CD4-positive, CD25-positive, alpha-beta regulatory T cell (primary cell): ENCODE measurements around the gene CCT3. TPM values are rescaled to one million over a fixed set of nuclear protein-coding genes. Genes with fewer than 3 reads are reported as not detected.
"Not testable (repeated sequence)": the region's sequence is repeated elsewhere in the genome, so short reads cannot be mapped to it uniquely, and the experiment has no call there.

Experiments used
- ATAC-seq, 2 donors: fragments of 150-1000 bp; cut with Tn5 transposase; one replicate each; pipeline ENCODE4 v1.10.0; 2021; ENCODE audit warnings: low read depth in 2 of 2, moderate number of reproducible peaks in 2 of 2, moderate library complexity in 1 of 2
- DNase-seq, 3 donors: peaks; one replicate each; pipeline versions ENCODE4 v3.0.0 to v3.0.0-alpha.2; 2012 to 2022; ENCODE audit warnings: mixed read lengths in 1 of 3
- H3K27ac ChIP-seq: one replicate; pipeline ENCODE4 v1.7.0; 2013; ENCODE audit warnings: mild to moderate bottlenecking, low read length; ENCODE audit not compliant: insufficient read depth, poor library complexity, severe bottlenecking
- H3K27me3 ChIP-seq: one replicate; pipeline ENCODE4 v1.7.0; 2013; ENCODE audit warnings: low read length; ENCODE audit not compliant: control insufficient read depth, insufficient read depth
- H3K36me3 ChIP-seq: one replicate; pipeline ENCODE4 v1.7.0; 2013; ENCODE audit warnings: mild to moderate bottlenecking, low read length, moderate library complexity; ENCODE audit not compliant: control insufficient read depth, insufficient read depth
- H3K4me1 ChIP-seq: 2 replicates; pipeline ENCODE4 v1.7.0; 2013; ENCODE audit warnings: mild to moderate bottlenecking, low read length; ENCODE audit not compliant: insufficient read depth, control insufficient read depth, poor library complexity, severe bottlenecking
- H3K4me3 ChIP-seq: one replicate; pipeline ENCODE4 v1.7.0; 2013; ENCODE audit warnings: low read depth, mild to moderate bottlenecking, low read length, moderate library complexity
- H3K9me3 ChIP-seq, 2 experiments: 1 replicate in 1 of 2; 2 replicates in 1 of 2; pipeline ENCODE4 v1.7.0; 2013; ENCODE audit warnings: low read length in 2 of 2, mild to moderate bottlenecking in 1 of 2, moderate library complexity in 1 of 2; ENCODE audit not compliant: control insufficient read depth in 2 of 2
- H3K27ac Mint-ChIP-seq, 3 donors: one replicate each; pipeline ENCODE4 v1.8.0; 2020 to 2022; ENCODE audit warnings: mild to moderate bottlenecking in 3 of 3, mixed read lengths in 3 of 3, moderate library complexity in 2 of 3
- H3K27me3 Mint-ChIP-seq: one replicate; pipeline ENCODE4 v1.8.0; 2022; ENCODE audit warnings: mild to moderate bottlenecking, mixed read lengths
- H3K36me3 Mint-ChIP-seq: one replicate; pipeline ENCODE4 v1.8.0; 2020; ENCODE audit warnings: mixed read lengths
- H3K4me1 Mint-ChIP-seq, 4 donors: one replicate each; pipeline ENCODE4 v1.8.0; 2020 to 2022; ENCODE audit warnings: mixed read lengths in 4 of 4, mild to moderate bottlenecking in 1 of 4
- H3K4me3 Mint-ChIP-seq, 4 donors: one replicate each; pipeline ENCODE4 v1.8.0; 2020 to 2022; ENCODE audit warnings: mild to moderate bottlenecking in 4 of 4, mixed read lengths in 4 of 4, moderate library complexity in 3 of 4
- H3K9me3 Mint-ChIP-seq, 7 donors: one replicate each; pipeline ENCODE4 v1.8.0; 2020 to 2022; ENCODE audit warnings: mixed read lengths in 7 of 7, mild to moderate bottlenecking in 3 of 7, moderate library complexity in 2 of 7
- polyA plus RNA-seq, 4 donors: library from polyadenylated mRNA; unstranded; fragments of 300-500 nt; fragmentation: Illumina TruSeq; gene quantifications; one replicate each; pipeline ENCODE4 v1.2.3, GENCODE V29; 2021
- total RNA-seq: library from RNA; stranded (reverse); gene quantifications from one replicate; pipeline ENCODE4 v1.2.3, GENCODE V29; 2022

Gene CCT3
- total and polyA plus RNA-seq, 5 donors from 2014 or later: 84.5 to 214 (median 202) TPM

- Histone ChIP-seq H3K36me3 (no peaks in the 10 kb centered on the region), H3K4me3 (no peak overlapping the region), H3K27ac (no peak overlapping the region), H3K4me1 (peaks cover 5% of the 10 kb centered on the region), H3K27me3 (peaks cover 9% of the 10 kb centered on the region), H3K9me3 (no peaks in the 10 kb centered on the region)
- no peaks in the 10 kb centered on the region for H3K36me3 Mint-ChIP-seq
- peak overlapping the region in 1 of 4 donors; percentile 66 for H3K4me3 Mint-ChIP-seq
- peaks cover 0 to 18% (median 7%) of the 10 kb centered on the region in 4 donors for H3K4me1 Mint-ChIP-seq
- no peak overlapping the region for H3K27ac Mint-ChIP-seq
- H3K9me3 Mint-ChIP-seq: no peaks in the 10 kb centered on the region
- peaks cover 23% of the 10 kb centered on the region for H3K27me3 Mint-ChIP-seq
- DNase-seq (no peak), ATAC-seq (no peak)
Measured at GRCh38 chr1:156342166-156342955, 4.3 kb upstream of the CCT3 start.

GRCh38 chr1:156337888-156338179 lies 258 bp downstream of the CCT3 start:
- no peaks in the 10 kb centered on the region for H3K27me3 Mint-ChIP-seq
- no peaks in the 10 kb centered on the region for H3K9me3 Mint-ChIP-seq
- DNase-seq: no peak
- Histone ChIP-seq H3K27ac (peak overlapping the region; percentile 89), H3K36me3 (peaks cover 27% of the 10 kb centered on the region), H3K4me1 (peaks cover 18% of the 10 kb centered on the region), H3K27me3 (no peaks in the 10 kb centered on the region), H3K4me3 (peak overlapping the region; percentile 94), H3K9me3 (no peaks in the 10 kb centered on the region)
- peaks cover 14 to 47% (median 37%) of the 10 kb centered on the region in 4 donors for H3K4me1 Mint-ChIP-seq
- peaks cover 17% of the 10 kb centered on the region for H3K36me3 Mint-ChIP-seq
- peak overlapping the region; percentile 96 to 99 (median 98) for H3K27ac Mint-ChIP-seq
- no peak for ATAC-seq
- H3K4me3 Mint-ChIP-seq: peak overlapping the region; percentile 91 to 99 (median 98)

- Histone ChIP-seq H3K9me3 (no peaks in the 10 kb centered on the region), H3K27ac (peak overlapping the region; percentile 89), H3K36me3 (peaks cover 32% of the 10 kb centered on the region), H3K27me3 (no peaks in the 10 kb centered on the region), H3K4me1 (peaks cover 18% of the 10 kb centered on the region), H3K4me3 (peak overlapping the region; percentile 94)
- H3K4me3 Mint-ChIP-seq: peak overlapping the region; percentile 91 to 99 (median 98)
- H3K27me3 Mint-ChIP-seq: no peaks in the 10 kb centered on the region
- H3K4me1 Mint-ChIP-seq: peaks cover 14 to 47% (median 37%) of the 10 kb centered on the region in 4 donors
- H3K36me3 Mint-ChIP-seq: peaks cover 17% of the 10 kb centered on the region
- no peak for DNase-seq
- H3K27ac Mint-ChIP-seq: peak overlapping the region; percentile 96 to 99 (median 98)
- H3K9me3 Mint-ChIP-seq: no peaks in the 10 kb centered on the region
- ATAC-seq: no peak
Measured at GRCh38 chr1:156337052-156337887, 822 bp downstream of the CCT3 start.

GRCh38 chr1:156336242-156336641 lies 1.9 kb downstream of the CCT3 start:
- H3K27ac ChIP-seq: no peak overlapping the region
- peak overlapping the region; percentile 94 for H3K4me3 ChIP-seq
- H3K27me3 Mint-ChIP-seq: no peaks in the 10 kb centered on the region
- H3K9me3 ChIP-seq: no peaks in the 10 kb centered on the region
- H3K4me3 Mint-ChIP-seq: peak overlapping the region; percentile 91 to 99 (median 98)
- peak overlapping the region in 2 of 3 donors; percentile 31 to 99 for H3K27ac Mint-ChIP-seq
- H3K4me1 ChIP-seq: peaks cover 18% of the 10 kb centered on the region
- no peaks in the 10 kb centered on the region for H3K27me3 ChIP-seq
- DNase-seq (peak in 1 of 3 donors; percentile 35), ATAC-seq (no peak)
- peaks cover 40% of the 10 kb centered on the region for H3K36me3 ChIP-seq
- no peaks in the 10 kb centered on the region for H3K9me3 Mint-ChIP-seq
- peaks cover 14 to 47% (median 37%) of the 10 kb centered on the region in 4 donors for H3K4me1 Mint-ChIP-seq
- H3K36me3 Mint-ChIP-seq: peaks cover 17% of the 10 kb centered on the region

- not testable (repeated sequence) for H3K27ac ChIP-seq, H3K27me3 ChIP-seq, H3K4me3 ChIP-seq, H3K9me3 ChIP-seq, H3K4me1 Mint-ChIP-seq, ATAC-seq, H3K27me3 Mint-ChIP-seq, H3K4me1 ChIP-seq, H3K27ac Mint-ChIP-seq, DNase-seq, H3K4me3 Mint-ChIP-seq, H3K9me3 Mint-ChIP-seq
- peaks cover 25% of the 10 kb centered on the region for H3K36me3 Mint-ChIP-seq
- H3K36me3 ChIP-seq: peaks cover 61% of the 10 kb centered on the region
Measured at GRCh38 chr1:156323179-156323578, 14.9 kb downstream of the CCT3 start.

GRCh38 chr1:156320560-156320959 lies 17.5 kb downstream of the CCT3 start:
- DNase-seq (no peak), ATAC-seq (no peak)
- Histone ChIP-seq H3K9me3 (no peaks in the 10 kb centered on the region), H3K4me1 (no peaks in the 10 kb centered on the region), H3K4me3 (no peak overlapping the region), H3K36me3 (peaks cover 85% of the 10 kb centered on the region), H3K27me3 (no peaks in the 10 kb centered on the region), H3K27ac (no peak overlapping the region)
- Mint-ChIP-seq H3K27ac (peak overlapping the region in 1 of 3 donors; percentile 84), H3K9me3 (no peaks in the 10 kb centered on the region), H3K36me3 (peaks cover 40% of the 10 kb centered on the region), H3K4me1 (peaks cover 0 to 4% (median 0%) of the 10 kb centered on the region in 4 donors), H3K27me3 (no peaks in the 10 kb centered on the region), H3K4me3 (no peak overlapping the region)

GRCh38 chr1:156319664-156320063 lies 18.4 kb downstream of the CCT3 start:
- Histone ChIP-seq H3K36me3 (peaks cover 89% of the 10 kb centered on the region), H3K27me3 (no peaks in the 10 kb centered on the region), H3K9me3 (no peaks in the 10 kb centered on the region), H3K4me3 (no peak overlapping the region), H3K27ac (no peak overlapping the region), H3K4me1 (no peaks in the 10 kb centered on the region)
- no peaks in the 10 kb centered on the region for H3K9me3 Mint-ChIP-seq
- H3K27me3 Mint-ChIP-seq: no peaks in the 10 kb centered on the region
- peaks cover 0 to 2% (median 0%) of the 10 kb centered on the region in 4 donors for H3K4me1 Mint-ChIP-seq
- peaks cover 41% of the 10 kb centered on the region for H3K36me3 Mint-ChIP-seq
- H3K4me3 Mint-ChIP-seq: no peak overlapping the region
- H3K27ac Mint-ChIP-seq: no peak overlapping the region
- DNase-seq (peak in 2 of 3 donors; percentile 29 to 51), ATAC-seq (no peak)
